Measurements from ENCODE around the gene SNX2.

The SNX2 gene

DNA sequence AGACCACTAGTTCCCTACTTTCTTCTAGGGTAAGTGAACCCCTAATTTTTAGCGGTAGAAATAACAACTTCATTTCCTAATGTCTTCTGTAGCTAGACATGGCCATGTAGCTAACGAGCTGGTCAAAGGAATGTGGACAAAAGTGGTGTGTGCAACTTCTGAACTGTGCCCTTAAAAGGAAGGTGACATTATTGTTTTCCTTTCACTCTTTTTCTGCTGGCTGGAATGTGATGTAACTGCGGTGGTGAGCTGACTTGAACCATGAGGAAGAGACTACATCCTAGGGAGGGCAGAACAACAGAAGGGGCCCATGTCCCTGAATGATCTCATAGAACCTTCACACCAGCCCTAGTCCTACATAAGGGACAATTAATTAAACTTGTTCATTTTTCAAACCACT is 1.3 kb upstream of the SNX2 start:
- DNase-seq: no peak

DNA sequence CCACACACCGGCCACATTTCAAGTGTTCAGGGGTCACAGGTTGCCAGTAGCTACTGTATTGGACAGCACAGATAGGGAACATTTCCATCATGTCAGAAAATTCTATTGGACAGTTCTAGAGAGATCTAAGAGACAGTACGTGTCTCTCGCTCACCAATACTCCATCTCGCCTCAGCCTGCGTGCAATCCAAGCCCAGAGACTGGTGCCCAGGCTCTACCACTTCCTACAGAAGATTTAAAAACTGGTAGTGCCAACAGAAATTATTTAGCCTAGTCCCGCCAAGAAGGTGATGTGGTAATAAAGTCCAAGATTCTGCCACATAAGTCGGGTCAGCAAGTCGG is 390 bp upstream of the SNX2 start:
- DNase-seq: no peak

DNA sequence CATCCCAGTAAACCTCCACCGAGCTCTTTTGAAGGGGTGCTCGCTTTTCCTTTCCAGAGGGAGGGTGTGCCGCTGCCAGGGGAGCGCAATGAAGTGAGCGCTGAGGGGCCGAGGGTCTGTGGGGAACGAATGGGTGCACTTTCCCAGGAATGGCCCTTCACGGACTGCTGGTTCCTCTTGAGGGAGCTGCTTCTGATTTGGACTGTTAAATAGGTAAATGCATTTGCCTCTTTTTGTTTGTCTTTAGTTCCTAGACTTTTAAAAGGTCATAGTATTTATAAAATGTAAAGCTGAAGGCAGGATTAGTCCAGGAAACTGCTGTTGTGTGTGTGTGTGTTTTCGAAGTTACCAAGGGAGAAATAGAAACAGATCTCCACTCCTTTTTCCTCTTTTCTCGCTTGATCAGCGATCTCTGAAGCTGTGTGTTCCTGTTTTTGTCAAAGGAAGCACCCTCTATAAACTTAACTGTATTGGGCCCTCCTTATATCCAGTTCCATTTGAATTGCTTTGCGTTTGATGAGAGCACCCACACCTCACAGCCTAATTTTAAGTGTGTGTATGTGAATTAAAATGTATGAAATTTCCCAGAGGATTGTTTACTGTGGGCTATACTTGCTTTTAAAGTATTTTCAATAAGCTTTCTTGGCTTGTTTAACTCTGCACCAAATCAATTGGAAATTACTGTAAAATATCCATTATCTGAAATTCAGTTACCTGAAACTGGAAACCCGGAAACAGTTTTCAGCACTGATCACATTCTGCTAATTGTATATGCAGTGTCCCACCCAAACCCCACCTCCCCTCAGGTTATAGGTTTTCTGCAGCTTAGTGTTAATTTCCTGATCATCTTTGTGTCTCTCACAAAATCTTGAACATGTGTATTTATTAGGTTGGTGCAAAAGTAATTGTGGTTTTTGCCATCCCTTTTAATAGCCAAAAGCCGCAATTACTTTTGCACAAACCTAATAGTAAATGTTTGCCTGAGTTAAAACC is 966 bp downstream of the SNX2 start:
- no peak for DNase-seq

DNA sequence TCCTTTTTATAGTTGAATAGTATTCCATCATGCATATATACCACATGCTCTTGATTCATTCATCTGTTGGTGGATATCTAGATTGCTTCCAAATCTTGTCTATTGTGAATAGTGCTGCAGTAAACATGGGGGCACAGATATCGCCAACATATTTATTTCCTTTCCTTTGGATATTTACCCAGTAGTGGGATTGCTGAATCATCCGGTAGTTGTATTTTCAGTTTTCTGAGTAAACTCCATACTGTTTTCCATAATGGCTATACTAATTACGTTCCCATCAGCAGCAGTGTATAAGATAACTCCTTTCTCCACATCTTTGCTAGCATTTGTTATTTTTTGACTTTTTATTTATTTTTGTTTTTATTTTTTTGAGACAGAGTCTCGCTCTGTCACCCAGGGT is 3.3 kb downstream of the SNX2 start:
- no peak for DNase-seq

DNA sequence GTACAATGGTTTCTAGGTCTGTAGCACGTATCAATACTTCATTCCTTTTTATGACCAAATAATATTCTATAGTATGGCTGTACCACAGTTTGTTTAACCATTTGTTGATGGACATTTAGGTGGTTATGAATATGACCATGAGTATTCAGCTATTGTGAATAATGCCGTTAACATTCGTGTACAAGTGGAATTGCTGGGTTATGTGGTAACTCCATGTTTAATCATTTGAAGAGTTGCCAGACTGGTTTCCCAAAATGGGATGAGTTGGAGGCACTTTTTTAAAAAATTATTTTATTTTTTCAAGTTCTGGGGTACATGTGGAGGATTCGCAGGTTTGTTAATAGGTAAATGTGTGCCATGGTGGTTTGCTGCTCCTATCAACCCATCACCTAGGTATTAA is 4.6 kb downstream of the SNX2 start:
- DNase-seq: no peak

DNA sequence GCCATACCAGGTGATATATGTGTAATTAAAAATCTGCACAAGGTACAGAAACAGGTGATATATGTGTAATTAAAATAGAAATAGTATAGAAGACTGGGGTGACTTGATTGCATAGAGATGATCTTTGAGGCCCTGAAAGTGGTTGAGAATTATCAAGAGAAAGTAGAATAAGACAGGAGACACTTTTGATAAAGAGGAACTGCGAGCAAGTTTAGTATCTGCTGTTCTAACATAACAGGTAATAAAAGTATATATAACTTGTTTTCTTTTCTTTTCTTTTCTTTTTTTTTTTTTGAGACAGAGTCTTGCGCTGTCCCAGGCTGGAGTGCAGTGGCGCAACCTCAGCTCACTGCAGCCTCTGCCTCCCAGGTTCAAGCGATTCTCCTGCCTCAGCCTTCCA is 5.4 kb downstream of the SNX2 start:
- no peak for DNase-seq

DNA sequence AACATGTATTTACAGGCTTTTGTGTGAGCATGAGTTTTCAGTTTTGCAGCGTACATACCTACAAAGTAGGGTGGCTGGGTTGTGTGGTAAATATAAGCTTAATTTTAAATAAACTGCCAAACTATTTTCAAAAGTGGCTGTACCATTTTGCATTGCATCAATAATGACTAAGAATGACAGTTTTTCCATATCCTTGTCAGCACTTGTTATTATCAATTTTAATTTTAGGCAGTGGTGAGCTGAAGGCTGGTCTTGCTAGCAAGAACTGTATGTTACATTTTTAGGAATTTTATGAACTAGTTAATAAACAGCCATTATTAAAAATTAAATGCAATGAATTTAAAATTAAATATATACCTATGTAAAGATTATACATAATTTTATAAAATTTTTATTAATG is 6.6 kb downstream of the SNX2 start:
- DNase-seq: no peak

DNA sequence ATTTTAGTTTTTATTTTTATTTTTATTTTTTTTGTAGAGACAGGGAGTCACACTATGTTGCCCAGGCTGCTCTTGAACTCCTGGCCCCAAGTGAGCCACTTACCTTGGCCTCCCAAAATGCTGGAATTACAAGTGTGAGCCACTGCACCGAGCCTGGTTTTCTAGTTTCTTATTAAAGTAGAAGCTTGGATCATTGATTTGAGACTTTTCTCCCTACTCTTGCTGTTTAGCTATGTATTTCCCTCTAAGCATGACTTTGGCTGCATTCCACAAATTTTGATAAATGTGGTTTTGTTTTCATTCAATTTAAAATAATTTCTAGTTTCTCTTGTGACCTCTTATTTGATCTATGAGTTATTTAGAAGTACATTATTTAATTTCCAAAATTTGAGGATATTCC is 10.4 kb downstream of the SNX2 start:
- DNase-seq: no peak

DNA sequence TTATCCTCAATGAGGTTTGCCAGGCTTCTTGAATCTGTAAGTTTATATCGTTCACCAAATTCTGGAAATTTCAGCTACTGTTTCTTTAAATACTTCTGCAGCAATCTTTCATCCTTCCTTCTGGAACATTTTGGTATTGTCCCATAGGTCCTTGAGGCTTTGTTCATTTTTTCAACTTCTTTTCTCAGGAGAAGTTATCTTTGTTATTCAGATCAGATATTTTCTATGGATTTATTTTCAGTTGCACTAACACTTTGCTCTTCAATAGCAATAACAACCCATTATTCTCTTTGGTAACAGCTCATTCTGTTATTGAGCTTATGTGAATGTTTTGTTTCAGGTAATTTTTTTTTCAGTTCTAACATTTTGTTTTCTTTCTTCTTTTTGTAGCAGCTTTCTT is 13.5 kb downstream of the SNX2 start:
- DNase-seq: no peak

DNA sequence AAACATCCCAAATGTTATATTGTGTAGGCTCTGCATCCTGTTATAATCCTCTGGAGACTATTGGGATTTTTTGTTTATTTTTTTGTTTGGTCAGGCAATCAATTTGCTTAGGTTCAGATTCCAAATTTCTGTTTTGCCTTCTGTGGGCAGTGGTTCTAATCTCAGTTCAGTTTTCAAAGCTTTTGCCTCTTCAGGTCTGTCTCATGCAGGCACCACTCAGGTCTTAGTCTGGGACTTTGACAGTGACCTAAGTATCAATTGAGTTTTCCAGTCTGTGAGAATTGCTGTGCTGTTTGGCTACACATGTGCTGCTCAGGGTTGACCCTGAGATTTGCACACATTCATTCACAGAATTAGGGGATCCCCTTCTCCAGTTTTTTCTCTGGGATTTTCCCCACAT is 14.1 kb downstream of the SNX2 start:
- no peak for DNase-seq

DNA sequence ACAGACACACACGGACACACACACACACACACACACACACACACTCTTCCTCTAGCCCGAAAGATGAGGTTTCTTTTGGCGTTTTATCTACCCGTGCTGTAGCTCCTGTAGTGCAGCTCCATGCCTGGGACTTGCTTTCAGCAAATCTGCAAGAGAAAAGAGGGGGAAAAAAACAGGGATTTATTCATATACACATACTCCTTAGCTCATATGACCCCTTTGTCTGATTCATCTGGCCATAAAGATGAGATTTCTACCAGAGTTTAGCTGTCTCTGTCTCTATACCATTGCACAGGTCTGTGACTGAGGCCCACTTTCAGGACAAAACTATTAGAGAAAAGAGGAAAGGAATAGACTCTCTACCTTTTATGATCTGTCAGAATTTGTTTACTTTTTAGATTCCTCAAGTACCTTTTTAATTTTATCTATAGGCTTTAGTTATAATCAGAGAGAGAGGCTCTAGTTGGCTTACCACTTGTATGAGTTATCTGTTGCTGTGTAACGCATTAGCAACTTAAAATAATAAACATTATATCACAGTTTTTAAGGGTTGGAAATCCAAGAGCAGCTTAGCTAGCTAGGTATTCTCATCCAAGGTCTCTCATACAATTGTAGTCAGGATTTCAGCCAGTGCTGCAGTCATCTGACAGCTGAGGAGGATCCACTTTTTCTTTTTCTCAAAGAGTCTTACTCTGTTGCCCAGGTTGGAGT is 14.7 kb downstream of the SNX2 start:
- no peak for DNase-seq

DNA sequence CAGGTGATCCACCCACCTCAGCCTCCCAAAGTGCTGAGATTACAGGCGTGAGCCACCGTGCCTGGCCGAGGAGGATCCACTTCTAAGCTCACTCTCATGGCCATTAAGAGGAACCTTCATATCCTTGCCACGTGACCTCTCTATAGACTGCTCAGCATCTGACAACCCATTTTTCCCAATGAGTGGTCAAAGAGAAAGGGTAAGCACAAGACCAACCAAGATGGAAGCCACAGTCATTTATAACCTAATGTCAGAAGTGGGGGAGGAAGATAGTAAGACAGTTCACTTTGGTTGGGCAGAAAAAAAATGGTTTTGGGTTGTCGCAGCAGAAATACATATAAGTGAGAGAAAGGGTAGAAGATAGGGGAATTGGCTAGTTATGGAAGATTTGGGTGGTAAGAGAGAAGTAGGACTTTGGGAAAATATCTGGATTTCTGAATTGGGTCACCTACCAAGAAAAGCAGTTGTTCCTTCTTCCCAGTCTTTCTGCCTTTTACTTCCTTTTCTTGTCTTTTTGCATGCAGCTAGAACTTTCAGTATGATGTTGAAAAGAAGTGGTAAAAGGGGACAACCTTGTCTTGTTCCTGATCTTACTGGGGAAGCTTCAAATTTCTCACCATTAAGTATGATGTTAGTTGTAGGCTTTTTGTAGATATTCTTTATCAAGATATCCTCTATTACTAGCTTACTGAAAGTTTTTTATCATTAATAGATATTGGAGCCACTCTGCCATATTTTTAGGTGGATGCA is 15.6 kb downstream of the SNX2 start:
- DNase-seq: no peak

DNA sequence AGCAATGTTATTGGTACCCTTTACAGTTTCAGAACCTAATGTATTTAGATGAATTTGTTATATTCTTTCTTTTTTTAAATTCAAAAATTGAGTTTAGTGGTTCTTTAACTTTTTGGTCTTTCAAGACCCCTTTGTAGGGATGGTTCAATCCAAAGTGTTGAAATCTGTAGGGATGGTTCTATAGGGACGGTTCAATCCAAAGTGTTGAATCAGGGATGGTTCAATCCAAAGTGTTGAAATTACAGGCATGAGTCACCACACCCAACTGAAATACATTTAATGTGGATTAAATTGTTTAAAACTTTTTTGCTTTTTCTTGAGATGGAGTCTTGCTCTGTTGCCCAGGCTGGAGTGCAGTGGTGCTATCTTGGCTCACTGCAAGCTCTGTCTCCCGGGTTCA is 30.6 kb downstream of the SNX2 start:
- peak; percentile 57 for DNase-seq

DNA sequence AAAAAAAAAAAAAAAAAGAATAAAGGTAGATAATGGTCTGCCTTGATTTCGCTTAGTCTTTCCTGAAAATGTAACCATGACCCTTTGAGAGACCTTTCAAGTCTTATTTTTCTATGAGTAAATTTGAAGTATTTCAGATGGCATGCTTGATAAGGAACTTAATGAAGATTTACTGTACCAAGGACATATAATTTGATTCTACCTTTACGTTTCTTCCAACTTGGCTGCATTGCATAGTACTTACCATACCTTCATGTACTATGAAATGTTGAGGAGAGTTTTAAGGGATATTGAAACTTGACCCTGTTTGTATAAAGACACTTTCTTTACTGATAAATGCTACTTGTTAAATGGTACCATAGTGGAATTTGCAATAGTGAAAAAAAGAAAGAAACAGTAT is 35.5 kb downstream of the SNX2 start:
- DNase-seq: no peak

DNA sequence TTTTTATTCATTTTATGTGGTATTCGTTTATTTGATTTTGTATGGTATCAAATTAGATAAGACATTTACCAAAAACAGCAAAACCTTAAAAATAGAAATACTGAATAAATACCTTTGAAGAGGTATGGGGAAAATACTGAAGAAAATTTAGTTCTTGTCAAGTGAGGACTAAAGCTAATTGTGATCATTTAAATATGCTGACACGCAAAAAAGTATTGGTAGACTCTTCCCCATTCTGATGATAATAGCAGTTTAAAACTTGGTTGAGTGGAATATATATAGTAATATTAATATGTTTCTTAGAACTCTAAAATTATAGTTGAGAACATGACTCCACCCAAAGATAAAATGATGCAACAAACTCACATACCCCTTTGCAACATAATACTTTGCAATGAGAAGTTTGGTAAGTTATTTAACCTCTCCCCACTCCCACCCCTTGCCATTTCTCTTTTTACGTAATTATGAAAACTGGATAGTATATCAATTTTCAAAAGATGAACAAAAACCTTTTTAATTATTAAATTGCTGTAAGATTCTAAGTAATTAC is 40.4 kb downstream of the SNX2 start:
- DNase-seq: no peak

DNA sequence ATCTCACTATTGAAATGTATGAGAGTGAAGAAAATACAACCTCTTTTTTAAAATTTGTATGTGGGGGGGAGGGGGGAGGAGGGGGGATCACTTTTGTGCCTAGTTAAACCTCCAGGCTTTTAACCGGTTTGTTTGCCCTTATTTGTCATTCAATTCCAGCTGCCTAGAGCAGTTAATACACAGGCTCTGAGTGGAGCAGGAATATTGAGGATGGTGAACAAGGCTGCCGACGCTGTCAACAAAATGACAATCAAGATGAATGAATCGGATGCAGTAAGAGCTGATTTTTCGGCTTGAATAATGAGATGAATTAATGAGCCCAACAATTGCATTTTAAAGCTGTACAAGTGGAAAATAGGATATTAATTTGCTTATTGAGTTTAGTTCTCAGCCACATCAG is 41.9 kb downstream of the SNX2 start:
- no peak for DNase-seq

DNA sequence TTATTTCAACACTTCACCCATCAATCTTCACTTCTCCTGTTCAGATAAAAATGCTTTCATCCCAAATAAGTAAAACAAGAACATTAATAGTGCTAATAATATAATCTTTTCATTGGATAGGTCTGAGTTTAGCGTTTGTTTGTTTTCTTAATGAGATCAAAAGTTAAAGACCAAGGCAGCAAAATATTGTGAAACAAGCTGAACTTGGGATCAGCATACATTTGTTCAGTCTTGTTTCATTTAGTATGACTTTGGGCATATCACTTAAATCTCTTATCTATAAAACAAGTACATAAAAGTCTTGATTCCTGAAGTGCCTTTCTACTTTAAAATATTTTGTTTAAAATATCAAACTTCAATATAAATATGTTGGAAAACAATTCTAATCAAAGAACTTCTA is 57.1 kb downstream of the SNX2 start:
- DNase-seq: no peak

DNA sequence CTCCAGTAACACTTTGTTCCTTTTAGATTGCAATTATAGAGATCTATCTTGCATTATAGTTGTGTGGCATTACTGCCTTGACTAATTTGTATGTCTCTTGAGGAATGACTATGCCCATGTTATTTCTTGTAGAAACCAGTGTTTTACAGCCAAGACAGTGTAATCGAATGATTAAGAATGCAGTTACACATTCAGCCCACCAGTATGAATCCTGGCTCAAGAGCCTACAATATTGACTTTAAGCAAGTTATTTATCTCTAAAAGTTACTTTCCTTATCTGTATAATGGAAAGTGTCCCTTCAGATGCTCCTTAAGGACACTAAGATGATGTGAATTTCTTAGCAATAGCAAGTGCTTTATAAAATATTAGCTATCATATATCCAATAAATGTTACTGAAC is 60.8 kb downstream of the SNX2 start:
- no peak for DNase-seq

DNA sequence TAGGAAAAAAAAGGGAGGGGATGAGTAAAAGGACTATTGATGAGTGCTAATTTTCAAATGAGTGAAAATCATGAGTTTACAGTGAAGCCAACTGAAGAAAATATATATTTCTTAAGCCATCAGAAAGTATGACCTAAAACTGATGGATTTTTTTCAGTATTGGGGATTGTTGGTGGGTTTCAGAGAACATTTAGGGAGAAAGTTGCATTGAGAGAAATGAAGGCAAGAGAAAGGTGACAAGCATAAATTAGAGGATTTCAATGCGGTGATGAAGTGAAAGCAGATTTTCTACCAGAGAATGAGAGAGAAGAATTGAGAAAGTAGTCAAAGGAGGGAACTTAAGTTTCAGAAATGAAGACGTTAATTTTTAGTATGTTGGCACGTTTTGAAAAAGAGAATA is 62.1 kb downstream of the SNX2 start:
- DNase-seq: no peak

DNA sequence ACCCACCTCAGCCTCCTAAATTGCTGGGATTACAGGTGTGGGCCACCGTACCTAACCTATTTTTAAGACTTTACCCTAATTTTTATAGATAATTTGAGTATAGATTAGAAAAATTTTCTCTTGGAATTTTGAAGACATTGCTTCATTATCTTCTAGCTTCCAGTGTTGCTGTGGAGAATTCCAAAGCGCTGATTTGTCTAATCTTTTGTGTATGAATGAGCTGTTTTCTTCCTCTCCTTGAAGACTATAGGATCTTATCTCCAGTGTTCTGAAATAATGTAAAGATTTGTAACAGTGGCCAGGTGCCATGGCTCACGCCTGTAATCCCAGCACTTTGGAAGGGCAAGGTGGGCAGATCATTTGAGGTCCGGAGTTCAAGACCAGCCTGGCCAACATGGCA is 64.9 kb downstream of the SNX2 start:
- no peak for DNase-seq

DNA sequence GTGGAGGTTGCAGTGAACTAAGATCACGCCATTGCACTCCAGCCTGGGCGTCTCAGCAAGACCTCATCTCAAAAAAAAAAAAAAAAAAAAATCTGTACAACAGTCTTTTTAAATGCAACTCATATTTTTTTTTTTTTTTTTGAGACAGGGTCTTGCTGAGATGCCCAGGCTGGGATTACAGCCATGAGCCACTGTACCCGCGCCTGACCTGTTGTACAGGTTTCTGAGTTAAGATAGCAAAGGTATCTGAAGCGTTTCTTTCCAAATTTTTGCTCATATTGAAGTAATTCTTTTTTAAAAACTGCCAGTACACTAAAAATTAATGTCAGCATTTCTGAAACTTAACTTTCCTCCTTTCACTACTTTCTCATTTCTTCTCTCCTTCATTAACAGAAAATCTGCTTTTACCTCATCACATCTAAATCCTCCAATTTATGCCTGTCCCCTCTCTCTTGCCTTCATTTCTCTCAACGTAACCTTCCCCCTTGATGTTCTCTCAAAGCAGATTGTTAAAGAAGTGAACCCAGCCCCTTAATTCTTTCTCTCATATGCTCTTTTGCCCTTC is 67.2 kb downstream of the SNX2 start:
- no peak for DNase-seq

DNA sequence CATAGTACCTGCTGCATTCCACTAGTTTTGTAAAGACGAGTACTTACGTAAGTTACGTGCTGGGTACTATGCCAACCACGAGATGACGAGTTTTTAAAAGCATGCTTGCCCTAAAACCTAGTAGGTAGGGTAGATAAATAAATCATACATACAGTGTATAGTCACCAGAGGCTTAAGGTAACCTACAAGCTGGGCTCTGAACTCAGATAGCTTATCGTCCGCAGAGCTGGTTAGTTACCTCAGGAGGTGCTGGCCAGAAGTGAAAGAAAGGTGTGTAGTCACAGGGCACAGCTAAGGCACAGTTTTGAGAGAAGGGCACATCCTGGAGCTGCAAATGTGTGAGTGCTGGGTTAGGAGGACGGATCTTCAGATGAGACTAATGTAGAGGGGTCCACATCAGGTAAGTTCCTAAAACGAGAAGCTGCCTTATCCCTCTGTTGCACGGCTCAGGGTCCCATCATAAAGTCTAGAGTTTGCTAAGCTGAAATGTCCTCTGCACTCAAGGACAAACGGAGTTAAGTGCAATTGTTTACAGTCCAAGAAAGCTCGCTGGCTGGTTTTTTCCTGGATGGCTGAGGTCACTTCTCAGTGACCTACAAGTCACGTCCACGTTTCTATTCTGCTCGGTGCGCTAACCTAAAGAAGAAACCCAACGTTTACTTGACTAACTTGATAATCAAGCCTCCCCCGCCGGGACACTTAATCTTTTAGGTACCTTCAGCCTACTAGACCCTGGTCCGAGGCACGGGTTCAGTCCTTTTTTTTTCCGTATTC is 69.4 kb downstream of the SNX2 start:
- no peak for DNase-seq

DNA sequence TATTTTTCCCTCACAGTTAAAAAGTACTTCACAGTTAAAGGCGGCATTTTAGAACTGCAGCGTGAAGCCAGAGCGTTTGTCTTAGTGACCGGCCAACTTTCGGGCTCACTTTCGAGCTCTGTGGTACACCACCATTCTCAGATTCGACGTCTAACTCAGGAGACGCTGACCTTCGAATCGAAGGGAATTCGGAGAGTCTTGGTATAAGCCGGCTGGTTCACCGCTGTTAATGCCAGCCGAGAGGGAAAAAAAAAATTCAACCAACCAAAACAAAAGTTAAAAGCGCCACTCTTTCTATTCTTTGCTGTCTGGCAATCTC is 70.0 kb downstream of the SNX2 start:
- DNase-seq: no peak

Data from fibroblast of skin of right quadriceps (primary cell).